Limb (tissue), 2 donors: Measurements from ENCODE around the gene GLB1L3.
A peak's percentile ranks its signal among the peaks of the same experiment; 100 is the strongest.
"Not testable (repeated sequence)": the region's sequence is repeated elsewhere in the genome, so short reads cannot be mapped to it uniquely, and the experiment has no call there.

ENCODE experiments used
- DNase-seq, 2 donors: peaks; one replicate each; pipeline ENCODE4 v3.0.0-alpha.2; 2016; ENCODE audit errors: extremely low spot score in 2 of 2

Gene GLB1L3

GRCh38 chr11:134250675-134251074, 25.5 kb upstream of the GLB1L3 start:
- DNase-seq = no peak

DNA sequence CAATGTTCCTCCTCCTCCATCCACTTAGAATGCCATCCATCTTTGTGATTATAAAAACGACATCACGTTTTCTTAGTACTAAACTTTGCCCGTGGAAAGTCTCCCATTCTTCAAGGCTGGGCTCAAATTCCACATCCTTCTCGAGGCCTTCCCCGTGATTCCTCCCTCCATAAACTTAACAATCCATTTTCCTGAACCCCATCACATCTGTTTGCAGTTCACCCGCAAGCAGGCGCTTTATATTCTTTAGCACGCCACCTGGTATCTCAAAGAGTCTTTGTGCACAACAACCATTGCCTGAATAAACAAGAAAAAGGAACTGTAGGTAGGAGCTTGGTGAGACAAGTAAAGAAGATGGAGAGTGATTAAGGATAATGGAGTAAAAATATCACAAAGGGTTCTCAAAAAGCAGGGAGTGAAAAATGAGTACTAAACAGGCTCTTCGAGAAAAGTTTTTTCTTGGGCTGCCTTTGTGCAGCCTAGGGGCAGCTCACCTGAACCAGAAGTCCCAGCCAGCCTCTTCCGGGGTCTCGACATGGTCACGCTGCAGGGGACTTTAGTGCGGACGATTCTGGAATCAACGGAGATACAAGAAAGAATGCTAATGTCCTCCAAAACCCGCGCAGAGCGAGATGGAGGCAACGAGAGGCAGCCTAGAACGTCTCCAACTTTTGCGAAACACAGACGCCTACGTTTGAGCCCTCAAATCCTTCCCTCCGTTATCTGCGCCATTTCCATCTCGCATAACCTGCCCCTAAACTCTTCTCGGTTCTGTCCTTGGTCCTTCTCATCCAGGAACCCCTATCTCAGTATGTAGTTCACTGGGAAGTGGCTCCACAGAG, 23.6 kb upstream of the GLB1L3 start:
- no peak for DNase-seq

GRCh38 chr11:134253188-134253993, 22.8 kb upstream of the GLB1L3 start, which contains the start of the genes ACAD8 and THYN1:
Gene ACAD8 (plus strand): TSS chr11:134253568. CDS start chr11:134253601, 33 bp downstream.
Gene THYN1 (minus strand): TSS chr11:134253352. CDS start chr11:134252882, 470 bp downstream.
- peak; percentile 95 to 98 for DNase-seq

GRCh38 chr11:134254433-134255183, 21.6 kb upstream of the GLB1L3 start:
- no peak for DNase-seq

DNA sequence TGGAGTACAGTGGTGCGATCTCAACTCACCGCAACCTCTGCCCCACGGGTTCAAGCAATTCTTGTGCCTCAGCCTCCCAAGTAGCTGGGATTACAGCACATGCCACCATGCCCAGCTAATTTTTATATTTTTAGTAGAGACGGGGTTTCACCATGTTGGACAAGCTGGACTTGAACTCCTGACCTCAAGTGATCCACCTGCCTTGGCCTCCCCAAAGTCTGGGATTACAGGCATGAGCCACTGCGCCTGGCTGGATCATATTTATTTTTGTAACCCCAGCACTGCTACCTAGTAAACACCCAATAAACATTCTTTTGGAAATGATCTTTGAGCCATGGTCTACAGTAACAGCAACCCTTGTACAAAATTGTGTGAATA, 21.0 kb upstream of the GLB1L3 start:
- not testable (repeated sequence) for DNase-seq

- DNase-seq = no peak
Observed at GRCh38 chr11:134257101-134257500, 19.1 kb upstream of the GLB1L3 start.

- DNase-seq = no peak
Observed at GRCh38 chr11:134258577-134258976, 17.6 kb upstream of the GLB1L3 start.

DNA sequence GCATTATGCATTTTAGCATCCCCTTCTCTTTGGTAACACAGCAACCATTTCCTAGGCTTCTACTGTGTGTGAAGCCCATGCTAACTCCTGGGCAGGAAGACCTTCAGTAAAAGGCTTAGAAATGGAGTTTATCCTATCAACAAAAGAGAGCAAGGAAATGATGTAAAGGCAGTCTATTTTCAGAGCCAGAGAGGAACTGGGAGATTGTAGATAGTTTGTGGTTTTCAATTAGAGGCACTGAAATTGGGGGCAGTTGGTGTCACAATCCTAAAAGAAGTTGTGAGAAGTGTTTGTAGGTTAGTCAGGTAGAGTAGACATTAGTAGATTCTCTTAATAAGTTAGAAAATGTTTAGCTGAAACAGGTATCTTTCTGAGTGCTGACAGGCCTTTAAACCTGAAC, 15.7 kb upstream of the GLB1L3 start:
- DNase-seq = no peak

DNA sequence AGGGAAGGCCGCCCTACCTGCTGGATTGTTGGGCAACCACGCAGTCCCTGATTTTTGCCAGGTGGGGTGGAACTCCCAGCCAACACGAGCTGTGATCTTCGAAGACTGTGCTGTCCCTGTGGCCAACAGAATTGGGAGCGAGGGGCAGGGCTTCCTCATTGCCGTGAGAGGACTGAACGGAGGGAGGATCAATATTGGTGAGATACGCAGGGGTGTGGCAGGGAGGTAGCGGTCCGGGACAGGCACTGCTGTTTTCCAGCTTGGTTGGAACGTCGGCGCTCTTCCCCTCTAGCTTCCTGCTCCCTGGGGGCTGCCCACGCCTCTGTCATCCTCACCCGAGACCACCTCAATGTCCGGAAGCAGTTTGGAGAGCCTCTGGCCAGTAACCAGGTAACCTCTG, 15.2 kb upstream of the GLB1L3 start:
- DNase-seq = no peak

DNA sequence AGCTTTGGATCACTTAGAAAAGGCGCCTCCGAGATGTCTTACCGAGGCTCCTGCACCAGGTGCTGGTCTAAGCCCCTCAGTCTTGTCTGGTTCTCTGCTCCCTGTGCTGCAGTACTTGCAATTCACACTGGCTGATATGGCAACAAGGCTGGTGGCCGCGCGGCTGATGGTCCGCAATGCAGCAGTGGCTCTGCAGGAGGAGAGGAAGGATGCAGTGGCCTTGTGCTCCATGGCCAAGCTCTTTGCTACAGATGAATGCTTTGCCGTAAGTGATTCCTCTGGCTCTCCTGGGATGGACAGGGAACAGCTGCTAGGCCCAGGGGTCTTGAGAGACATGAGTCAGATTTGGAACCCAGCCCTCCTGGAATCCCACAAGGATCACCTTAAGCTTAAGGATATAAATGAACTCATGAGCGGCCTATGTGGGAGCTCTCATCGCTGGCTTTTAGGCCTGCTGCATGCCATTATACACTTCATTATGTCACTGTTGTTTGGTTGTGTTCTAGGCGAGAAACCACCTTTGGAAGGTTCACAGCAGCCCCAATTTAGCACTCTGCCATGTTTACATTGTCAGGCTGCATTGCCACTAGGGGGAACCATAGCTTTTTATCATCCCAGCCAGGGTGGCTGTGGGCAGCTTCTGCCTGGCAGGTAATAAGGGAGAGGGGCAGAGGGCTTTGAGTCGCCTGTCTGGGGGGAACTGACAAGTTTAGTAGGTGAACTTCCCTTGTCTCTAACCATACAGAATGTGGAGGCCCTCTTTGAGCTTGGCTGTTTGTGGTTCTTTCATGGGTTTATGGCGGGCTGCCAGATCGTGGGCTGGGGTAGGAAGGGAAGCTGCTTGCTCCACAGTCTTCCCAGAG, 14.3 kb upstream of the GLB1L3 start:
- DNase-seq = no peak

DNA sequence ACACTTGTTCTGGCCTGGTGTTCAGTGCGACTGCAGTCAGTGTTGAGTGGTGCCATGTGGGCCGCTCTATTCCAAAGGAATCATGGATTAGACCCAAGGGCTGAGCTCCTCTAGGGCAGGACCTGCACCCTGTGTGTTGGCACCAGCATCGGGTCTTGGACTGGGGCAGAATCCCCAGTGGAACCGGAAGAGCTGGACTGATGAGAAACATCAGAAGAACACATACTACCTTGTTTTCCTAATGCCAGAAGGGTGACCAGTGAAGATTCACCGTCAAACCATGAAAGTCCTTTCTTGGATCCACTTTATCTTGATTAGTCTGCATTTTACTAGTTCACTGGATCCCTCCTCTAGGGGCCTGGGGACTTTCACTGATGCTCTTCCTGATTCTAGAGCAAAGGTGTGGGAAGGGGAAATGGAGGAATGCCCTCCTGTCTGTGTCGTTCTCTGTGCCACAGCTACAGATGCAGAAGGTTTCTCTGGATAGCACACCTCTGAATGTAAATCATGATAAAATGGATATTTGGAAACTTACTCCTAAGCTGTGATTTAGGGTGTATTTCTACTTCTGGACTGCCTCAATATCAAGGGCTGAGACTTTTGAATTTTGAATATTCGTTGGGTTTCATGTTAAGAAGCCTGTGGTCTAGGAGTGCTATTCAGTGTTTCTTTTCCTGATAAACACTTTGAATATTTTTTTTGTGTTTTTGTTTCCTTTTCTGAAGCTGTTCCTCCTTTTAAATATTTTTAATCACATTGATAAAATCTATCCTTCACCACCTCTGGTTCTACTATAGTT, 11.0 kb upstream of the GLB1L3 start:
- no peak for DNase-seq

DNA sequence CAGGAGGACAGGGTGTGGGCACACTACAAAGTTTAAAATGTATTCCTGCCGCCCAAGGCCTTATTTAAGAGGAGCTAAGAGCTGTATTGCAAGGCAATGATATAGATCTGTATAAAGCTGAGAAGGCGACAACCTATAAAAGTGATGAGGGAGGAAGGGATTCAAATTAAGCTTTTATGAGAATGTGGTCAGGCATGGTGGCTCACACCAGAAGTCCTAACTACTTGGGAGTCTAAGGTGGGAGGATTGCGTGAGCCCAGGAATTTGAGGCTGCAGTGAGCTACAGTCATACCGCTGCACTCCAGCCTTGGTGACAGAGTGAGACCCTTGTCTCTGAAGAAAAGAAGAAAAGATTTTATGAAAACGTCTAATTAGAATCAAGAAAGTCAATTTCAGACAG, 9.7 kb upstream of the GLB1L3 start:
- no peak for DNase-seq

DNA sequence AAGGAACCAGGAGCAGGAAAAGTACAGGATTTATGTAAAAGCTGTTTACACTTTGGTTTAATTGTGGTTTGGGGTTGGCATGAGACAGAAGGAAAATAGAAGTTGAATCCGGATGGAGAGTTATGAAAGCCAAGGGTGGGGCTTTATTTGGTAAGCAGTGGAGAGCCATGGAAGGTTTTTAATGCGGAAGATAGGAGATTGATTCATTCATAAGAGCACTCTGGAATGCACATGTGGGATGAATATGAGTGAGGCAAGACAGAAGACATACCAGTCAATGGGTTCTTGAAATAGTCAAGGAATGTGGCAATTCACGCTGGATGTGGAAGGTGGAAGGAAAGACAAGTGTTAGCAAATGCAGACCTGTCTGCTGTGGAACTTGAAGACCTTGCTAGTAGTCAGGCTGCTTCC, 9.3 kb upstream of the GLB1L3 start:
- DNase-seq = no peak

- DNase-seq = no peak
Observed at GRCh38 chr11:134267461-134267860, 8.7 kb upstream of the GLB1L3 start.

DNA sequence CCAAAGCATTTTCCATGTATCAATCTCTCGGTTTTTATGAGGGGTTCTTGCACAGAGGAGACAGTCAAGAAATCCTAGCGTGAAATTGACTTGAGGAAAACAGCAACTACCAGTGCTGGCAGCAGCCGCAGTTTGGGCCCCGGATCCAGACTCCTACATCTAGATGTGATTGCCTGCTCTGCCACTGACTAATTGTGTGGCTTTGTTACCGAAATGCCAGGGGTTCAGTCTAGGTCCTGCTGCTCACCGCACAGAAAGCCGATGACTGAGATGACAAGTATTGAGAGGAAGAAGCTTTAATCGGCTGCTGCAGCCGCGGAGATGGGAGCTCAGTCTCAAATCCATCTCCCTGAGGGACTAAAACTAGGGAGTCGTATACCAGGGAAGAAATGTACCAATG, 8.2 kb upstream of the GLB1L3 start:
- no peak for DNase-seq

- no peak for DNase-seq
Observed at GRCh38 chr11:134270250-134270714, 5.9 kb upstream of the GLB1L3 start.

GRCh38 chr11:134271978-134272377, 4.2 kb upstream of the GLB1L3 start:
- no peak for DNase-seq

DNA sequence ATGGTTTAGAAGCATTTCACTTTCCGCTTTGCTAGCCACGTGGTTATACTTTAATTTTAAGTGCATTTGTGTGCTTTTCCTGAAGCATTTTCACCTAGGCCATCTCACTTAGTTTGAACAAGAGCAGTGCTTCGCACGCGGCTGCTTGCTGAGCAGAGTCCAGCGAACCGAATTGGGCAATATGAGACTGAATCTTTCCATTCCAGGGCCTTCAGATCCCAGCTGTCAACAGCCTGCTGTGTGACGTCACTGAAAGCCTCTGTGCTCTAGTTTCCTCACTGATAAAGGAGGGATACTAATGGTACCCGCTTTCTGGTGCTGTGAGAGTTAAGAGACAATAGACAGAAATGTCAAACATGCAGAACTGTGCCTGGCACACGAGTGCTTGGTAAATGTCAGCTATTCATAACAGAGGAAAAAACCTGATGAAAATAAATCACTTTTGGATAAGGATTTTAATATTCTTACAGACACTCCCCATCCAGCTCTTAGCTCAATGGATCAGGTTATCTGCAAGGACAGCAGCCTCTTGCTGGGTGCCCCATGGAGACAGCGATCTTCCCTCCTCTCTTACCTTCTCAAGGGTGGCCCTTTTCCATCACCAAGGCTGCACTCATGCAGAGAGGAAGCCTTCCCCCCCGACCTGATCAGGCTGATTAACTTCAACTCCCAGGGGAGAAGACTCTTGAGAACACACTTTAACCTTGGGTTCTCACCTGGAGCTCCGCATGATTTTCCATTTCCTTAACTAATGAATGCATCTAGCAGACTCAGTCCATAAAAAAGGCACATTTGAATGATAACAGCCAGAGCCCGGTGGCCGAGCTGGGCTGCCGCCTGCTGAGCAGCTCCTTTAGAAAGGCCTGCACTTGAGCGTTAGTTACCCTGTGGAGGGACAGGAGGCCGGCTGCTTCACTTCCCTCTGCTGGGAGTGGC, 3.5 kb upstream of the GLB1L3 start:
- peak in 1 of 2 donors; percentile 28 for DNase-seq

DNA sequence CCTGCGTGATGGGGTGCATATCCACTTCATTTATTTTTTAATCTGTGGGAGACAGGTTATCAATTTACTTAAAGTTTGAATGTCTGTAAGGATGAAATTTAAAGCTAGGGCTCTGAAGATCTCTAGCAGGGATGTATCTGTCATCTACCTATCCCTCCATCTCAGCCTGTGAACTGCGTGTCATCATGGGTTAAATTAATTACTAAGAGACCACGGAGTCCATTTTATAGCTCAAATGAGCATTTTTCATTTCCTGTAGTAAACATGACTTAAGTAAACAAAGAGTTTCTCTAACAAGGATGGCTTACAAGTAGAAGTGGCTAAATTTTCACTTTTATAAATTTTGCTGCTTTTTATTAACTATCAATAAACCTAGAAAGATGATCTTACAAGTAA, 2.9 kb upstream of the GLB1L3 start:
- DNase-seq = no peak
